Spleen (tissue), 11 donors: Measurements from ENCODE around the gene CLMP. TPM values are rescaled to one million over a fixed set of nuclear protein-coding genes. Genes with fewer than 3 reads are reported as not detected.

Experiments
- DNase-seq: peaks from one replicate; pipeline ENCODE4 v3.0.0-alpha.2; 2020
- H3K27ac ChIP-seq, 8 donors: fragments of 200-600 bp; sonication (generic) in 7 of 8; 1 replicate in 4 of 8; 2 replicates in 4 of 8; pipeline versions ENCODE4 v1.5.0 to v1.8.0; 2016 to 2021; ENCODE audit warnings: inconsistent platforms in 4 of 8, mild to moderate bottlenecking in 4 of 8, moderate library complexity in 1 of 8
- H3K27me3 ChIP-seq, 7 donors: fragments of 200-600 bp; sonication (generic) in 6 of 7; replicated peaks in 1 of 7; 1 replicate in 4 of 7; 2 replicates in 3 of 7; pipeline versions ENCODE4 v1.5.0 to v1.8.0; 2016 to 2021; ENCODE audit warnings: inconsistent platforms in 3 of 7, mild to moderate bottlenecking in 1 of 7
- H3K36me3 ChIP-seq, 6 donors: fragments of 200-600 bp; sonication (generic) in 5 of 6; 1 replicate in 4 of 6; 2 replicates in 2 of 6; pipeline versions ENCODE4 v1.5.0 to v1.8.0; 2016 to 2021; ENCODE audit warnings: inconsistent platforms in 2 of 6
- H3K4me1 ChIP-seq, 6 donors: fragments of 200-600 bp; sonication (generic) in 5 of 6; 1 replicate in 3 of 6; 2 replicates in 3 of 6; pipeline versions ENCODE4 v1.5.0 to v1.8.0; 2016 to 2021; ENCODE audit warnings: inconsistent platforms in 3 of 6
- H3K4me3 ChIP-seq, 8 donors: fragments of 200-600 bp; sonication (generic) in 7 of 8; 1 replicate in 4 of 8; 2 replicates in 4 of 8; pipeline versions ENCODE4 v1.5.0 to v1.8.0; 2016 to 2021; ENCODE audit warnings: inconsistent platforms in 4 of 8, mild to moderate bottlenecking in 4 of 8, moderate library complexity in 2 of 8
- H3K9me3 ChIP-seq, 8 donors: fragments of 200-600 bp; sonication (generic) in 7 of 8; 1 replicate in 4 of 8; 2 replicates in 4 of 8; pipeline versions ENCODE4 v1.5.0 to v1.8.0; 2016 to 2021; ENCODE audit warnings: inconsistent platforms in 4 of 8
- POLR2A ChIP-seq, 3 donors: fragments of 450-650 bp; IDR thresholded peaks; one replicate each; pipeline ENCODE4 v1.5.1; 2017; ENCODE audit warnings: antibody characterized with exemption in 3 of 3, mild to moderate bottlenecking in 1 of 3
- POLR2AphosphoS5 ChIP-seq, 3 donors: sonication (generic); formaldehyde crosslinking; IDR thresholded peaks; one replicate each; pipeline ENCODE4 v1.5.1; 2017; ENCODE audit warnings: antibody characterized with exemption in 3 of 3
- WGBS, 5 donors: extraction: QIAGEN DNeasy Blood & Tissue Kit in 3 of 5; methylation state at CpG; one replicate each; pipeline versions ENCODE4 v1.1.5 to v1.1.7; 2013 to 2018; 5-methylcytosine and 5-hydroxymethylcytosine counted together
- intact Hi-C: fragments of 100-400 bp; cut with DNase I; formaldehyde crosslinking; loops from one replicate; pipeline ENCODE4 v1.15.0; 2023; ENCODE audit warnings: low total_unique reads
- polyA plus RNA-seq, 3 donors: library from polyadenylated mRNA; stranded (reverse); fragments of 200-250 nt; gene quantifications; one replicate each; pipeline ENCODE4 v1.2.1, GENCODE V29; 2013
- total RNA-seq, 7 donors: library from RNA; depleted of rRNA in 3 of 7; stranded (reverse); fragments of >200 nt in 3 of 7; fragmentation: NEBNext Ultra II Directional in 4 of 7; extraction: Animal tissue kit (Norgen Biotek cat#: 25700) in 4 of 7; gene quantifications; one replicate each; pipeline versions ENCODE4 v1.1.0 to v1.2.1, GENCODE V29; 2016 to 2021
- TF ChIP-seq, protein P1 (sequence below), 11 experiments: fragments of 200-600 bp in 7 of 11; fragments of 450-650 bp in 4 of 11; sonication (generic) in 4 of 11; IDR thresholded peaks in 8 of 11; conservative IDR thresholded peaks in 3 of 11; 1 replicate in 7 of 11; 2 replicates in 4 of 11; pipeline versions ENCODE4 v1.4.0 to v1.8.0; 2016 to 2021; ENCODE audit warnings: antibody characterized with exemption in 11 of 11, inconsistent platforms in 4 of 11, mild to moderate bottlenecking in 1 of 11
- donor health status: healthy with polysubstance abuse.
- donor health status: DM: no; HTN: no; CAD: no; lungs with moderate emphysema.
- donor health status: DM: no; HTN: no; CAD: no.
- donor health status: Bipolar disorder and iron deficiency.
- donor health status: healthy.
- donor health status: DM: no; HTN: no; CAD: no.
- donor health status: DM: yes; HTN: yes; CAD: no.

Gene CLMP
- total and polyA plus RNA-seq, 10 donors, result 3.1 to 36.5 (median 13.1) TPM

DNA sequence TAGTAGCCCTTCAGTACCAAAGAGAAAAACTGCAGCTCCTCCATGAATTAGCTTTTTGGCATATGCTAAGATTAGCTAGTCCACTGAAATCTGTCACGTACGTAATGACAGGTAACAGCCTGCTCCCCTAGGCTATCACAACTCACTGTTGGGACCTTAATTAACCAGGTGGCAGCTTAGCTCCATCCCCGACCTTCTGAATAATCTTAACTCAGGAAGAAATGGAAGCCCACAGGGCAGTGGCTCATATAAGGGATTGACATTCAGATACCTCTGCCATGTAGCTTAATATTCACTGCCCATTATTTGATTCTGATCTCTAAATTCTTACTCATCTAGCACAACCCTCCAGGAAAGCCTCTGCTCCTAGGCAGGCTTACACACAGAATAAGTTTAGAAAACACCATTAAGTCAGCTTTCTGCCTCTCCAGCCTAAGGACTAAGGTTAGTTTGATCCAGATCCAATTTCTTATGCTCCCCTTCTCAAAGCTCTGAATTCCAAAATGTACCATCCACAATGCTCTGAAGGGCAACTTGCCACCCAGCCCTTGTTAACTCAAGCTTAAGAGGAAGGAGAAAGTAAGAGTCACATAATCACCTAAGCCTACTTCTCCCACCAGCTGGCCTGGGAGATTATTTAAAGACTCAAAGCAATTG lies 138.1 kb downstream of the CLMP start:
- Histone ChIP-seq H3K27me3 (no peaks in the 10 kb centered on the region), H3K36me3 (peaks cover 4 to 90% (median 79%) of the 10 kb centered on the region in 6 donors), H3K9me3 (no peaks in the 10 kb centered on the region), H3K27ac (peak overlapping the region in 4 of 8 donors; percentile 43 to 100 (median 100)), H3K4me1 (peaks cover 65 to 82% (median 76%) of the 10 kb centered on the region in 6 donors), H3K4me3 (peak overlapping the region in 2 of 8 donors; percentile 1 to 99)
- no peak for TF ChIP-seq POLR2A (IDR thresholded peaks at IDR 0.05)
- TF ChIP-seq POLR2AphosphoS5 (IDR thresholded peaks at IDR 0.05), result no peak
- TF ChIP-seq, protein P1, sequence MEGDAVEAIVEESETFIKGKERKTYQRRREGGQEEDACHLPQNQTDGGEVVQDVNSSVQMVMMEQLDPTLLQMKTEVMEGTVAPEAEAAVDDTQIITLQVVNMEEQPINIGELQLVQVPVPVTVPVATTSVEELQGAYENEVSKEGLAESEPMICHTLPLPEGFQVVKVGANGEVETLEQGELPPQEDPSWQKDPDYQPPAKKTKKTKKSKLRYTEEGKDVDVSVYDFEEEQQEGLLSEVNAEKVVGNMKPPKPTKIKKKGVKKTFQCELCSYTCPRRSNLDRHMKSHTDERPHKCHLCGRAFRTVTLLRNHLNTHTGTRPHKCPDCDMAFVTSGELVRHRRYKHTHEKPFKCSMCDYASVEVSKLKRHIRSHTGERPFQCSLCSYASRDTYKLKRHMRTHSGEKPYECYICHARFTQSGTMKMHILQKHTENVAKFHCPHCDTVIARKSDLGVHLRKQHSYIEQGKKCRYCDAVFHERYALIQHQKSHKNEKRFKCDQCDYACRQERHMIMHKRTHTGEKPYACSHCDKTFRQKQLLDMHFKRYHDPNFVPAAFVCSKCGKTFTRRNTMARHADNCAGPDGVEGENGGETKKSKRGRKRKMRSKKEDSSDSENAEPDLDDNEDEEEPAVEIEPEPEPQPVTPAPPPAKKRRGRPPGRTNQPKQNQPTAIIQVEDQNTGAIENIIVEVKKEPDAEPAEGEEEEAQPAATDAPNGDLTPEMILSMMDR (IDR thresholded peaks at IDR 0.05 in 8 of 11, conservative IDR thresholded peaks at IDR 0.05 in 3 of 11), result no peak
- intact Hi-C loops, result loop anchor here (10.0 kb wide), 1 partner anchor 192 kb away; no protein-coding TSS in a partner anchor
- 55 to 69% (median 64%) methylated on average over 3 of the region's 3 CpGs for WGBS, 5 donors
- DNase-seq, result no peak

DNA sequence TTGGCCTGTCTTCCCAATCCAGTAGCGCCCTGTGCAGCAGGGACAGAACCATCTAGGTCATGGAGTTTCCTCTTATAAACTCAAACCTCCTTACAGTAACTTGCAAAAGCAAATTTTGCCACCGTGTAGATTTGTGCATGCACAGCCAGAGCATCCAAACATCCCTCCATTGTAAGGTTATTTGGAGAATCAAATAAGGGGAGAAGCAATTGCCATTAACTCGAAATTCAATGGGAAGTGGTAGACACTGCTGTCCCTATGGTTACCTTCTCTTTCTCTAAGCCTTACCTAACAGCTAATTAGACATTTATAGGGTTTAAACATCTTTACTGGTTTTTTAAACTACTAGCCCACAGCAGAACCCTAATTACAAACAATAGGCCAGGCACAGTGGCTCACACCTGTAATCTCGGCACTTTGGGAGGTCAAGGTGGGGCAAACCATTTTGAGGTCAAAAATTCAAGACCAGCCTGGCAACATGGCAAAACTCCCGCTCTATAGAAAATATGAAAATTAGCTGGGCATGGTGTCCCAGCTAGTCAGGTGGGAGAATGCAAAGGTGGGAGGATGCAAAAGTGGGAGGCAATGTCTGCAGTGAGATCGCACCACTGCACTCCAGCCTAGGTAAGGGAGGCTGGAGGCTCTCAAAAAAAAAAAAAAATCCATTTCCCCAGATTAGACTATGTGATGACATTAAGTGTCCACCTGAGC lies 139.7 kb downstream of the CLMP start:
- TF ChIP-seq POLR2AphosphoS5 (IDR thresholded peaks at IDR 0.05) (no peak), POLR2A (IDR thresholded peaks at IDR 0.05) (no peak)
- TF ChIP-seq, protein P1 (IDR thresholded peaks at IDR 0.05 in 8 of 11, conservative IDR thresholded peaks at IDR 0.05 in 3 of 11), result no peak
- Histone ChIP-seq H3K9me3 (no peaks in the 10 kb centered on the region), H3K27ac (peak overlapping the region in 6 of 8 donors; percentile 3 to 100 (median 40)), H3K36me3 (peaks cover 4 to 86% (median 71%) of the 10 kb centered on the region in 6 donors), H3K4me3 (no peak overlapping the region), H3K4me1 (peaks cover 60 to 71% (median 67%) of the 10 kb centered on the region in 6 donors), H3K27me3 (no peaks in the 10 kb centered on the region)
- DNase-seq, result no peak
- intact Hi-C loops, result loop anchor here (10.0 kb wide), 1 partner anchor 191 kb away; no protein-coding TSS in a partner anchor
- 51 to 72% (median 58%) methylated on average over 6 of the region's 6 CpGs for WGBS, 5 donors

DNA sequence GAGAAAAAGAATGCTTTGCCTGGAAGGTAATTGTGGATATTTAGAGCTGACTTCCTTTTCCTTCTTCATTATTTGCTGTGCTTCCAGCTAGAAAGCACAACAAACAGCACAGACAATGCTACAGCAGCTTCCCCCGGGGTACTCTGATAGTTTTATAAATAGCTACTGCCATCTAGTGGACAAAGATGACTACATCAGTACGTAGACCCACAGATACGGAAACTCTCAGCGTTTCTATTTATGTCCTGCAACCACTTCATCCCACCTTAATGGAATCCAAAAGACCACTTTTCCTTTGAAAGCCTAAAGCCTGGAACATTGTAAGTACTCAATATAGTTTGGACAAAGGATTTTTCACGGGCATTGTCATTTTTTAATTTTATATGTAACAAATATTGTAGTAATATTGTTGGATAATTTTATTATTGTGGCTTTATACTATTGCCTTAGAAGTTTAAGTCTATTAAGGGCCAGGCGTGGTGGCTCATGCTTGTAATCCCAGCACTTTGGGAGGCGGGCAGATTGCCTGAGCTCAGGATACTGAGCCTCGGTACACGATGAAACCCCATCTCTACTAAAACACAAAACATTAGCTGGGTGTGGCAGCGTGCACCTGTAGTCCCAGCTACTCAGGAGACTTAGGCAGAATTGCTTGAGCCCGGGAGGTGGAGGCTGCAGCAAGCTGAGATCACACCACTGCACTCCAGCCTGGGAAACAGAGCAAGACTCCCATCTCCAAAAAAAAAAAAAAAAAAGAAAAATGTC lies 140.6 kb downstream of the CLMP start:
- 28 to 35% (median 31%) methylated on average over 11 of the region's 11 CpGs for WGBS, 5 donors
- intact Hi-C loops, result loop anchor here (10.0 kb wide), 1 partner anchor 190 kb away; no protein-coding TSS in a partner anchor
- Histone ChIP-seq H3K27me3 (no peaks in the 10 kb centered on the region), H3K9me3 (no peaks in the 10 kb centered on the region), H3K27ac (peak overlapping the region in 4 of 8 donors; percentile 36 to 48 (median 42)), H3K4me3 (no peak overlapping the region), H3K36me3 (peaks cover 4 to 78% (median 63%) of the 10 kb centered on the region in 6 donors), H3K4me1 (peaks cover 52 to 62% (median 58%) of the 10 kb centered on the region in 6 donors)
- TF ChIP-seq POLR2A (IDR thresholded peaks at IDR 0.05), result no peak
- peak in 1 of 3 donors; percentile 46 for TF ChIP-seq POLR2AphosphoS5 (IDR thresholded peaks at IDR 0.05)
- TF ChIP-seq, protein P1 (IDR thresholded peaks at IDR 0.05 in 8 of 11, conservative IDR thresholded peaks at IDR 0.05 in 3 of 11), result peak; percentile 49 to 86 (median 73)
- DNase-seq, result no peak
